CD4-positive, alpha-beta T cell treated with Interleukin-21 for 1 hour (primary cell): ENCODE results near the gene RAPGEF2.
"Not testable (repeated sequence)": the region's sequence is repeated elsewhere in the genome, so short reads cannot be mapped to it uniquely, and the experiment has no call there.

ENCODE experiments used
- DNase-seq: peaks from one replicate; pipeline ENCODE4 v3.0.0-alpha.2; 2020

The RAPGEF2 gene

GRCh38 chr4:159248384-159249178 lies 145.7 kb downstream of the RAPGEF2 start:
- DNase-seq = no peak

GRCh38 chr4:159250751-159251325 lies 148.0 kb downstream of the RAPGEF2 start:
- no peak for DNase-seq

- DNase-seq = not testable (repeated sequence)
Measured at GRCh38 chr4:159251580-159251979, 148.7 kb downstream of the RAPGEF2 start.

- no peak for DNase-seq
Measured at GRCh38 chr4:159252491-159252890, 149.6 kb downstream of the RAPGEF2 start.

- DNase-seq = no peak
Measured at GRCh38 chr4:159256037-159256436, 153.2 kb downstream of the RAPGEF2 start.

- no peak for DNase-seq
Measured at GRCh38 chr4:159258889-159259560, 156.1 kb downstream of the RAPGEF2 start.

- no peak for DNase-seq
Measured at GRCh38 chr4:159264057-159264456, 161.2 kb downstream of the RAPGEF2 start.

- DNase-seq = no peak
Measured at GRCh38 chr4:159266981-159267868, 164.3 kb downstream of the RAPGEF2 start.

- no peak for DNase-seq
Measured at GRCh38 chr4:159267869-159268285, 165.0 kb downstream of the RAPGEF2 start.

- DNase-seq = no peak
Measured at GRCh38 chr4:159268607-159269006, 165.7 kb downstream of the RAPGEF2 start.

GRCh38 chr4:159269116-159269515 lies 166.2 kb downstream of the RAPGEF2 start:
- no peak for DNase-seq

GRCh38 chr4:159269956-159270355 lies 167.1 kb downstream of the RAPGEF2 start:
- DNase-seq = no peak

- no peak for DNase-seq
Measured at GRCh38 chr4:159271856-159272255, 169.0 kb downstream of the RAPGEF2 start.

- no peak for DNase-seq
Measured at GRCh38 chr4:159272273-159273140, 169.6 kb downstream of the RAPGEF2 start.

- DNase-seq = no peak
Measured at GRCh38 chr4:159273141-159273438, 170.2 kb downstream of the RAPGEF2 start.

GRCh38 chr4:159273841-159274240 lies 171.0 kb downstream of the RAPGEF2 start:
- no peak for DNase-seq

- no peak for DNase-seq
Measured at GRCh38 chr4:159278399-159278798, 175.5 kb downstream of the RAPGEF2 start.

GRCh38 chr4:159279084-159279483 lies 176.2 kb downstream of the RAPGEF2 start:
- DNase-seq = no peak

GRCh38 chr4:159280442-159281172 lies 177.7 kb downstream of the RAPGEF2 start:
- DNase-seq = no peak

- no peak for DNase-seq
Measured at GRCh38 chr4:159281771-159282170, 178.9 kb downstream of the RAPGEF2 start.

- no peak for DNase-seq
Measured at GRCh38 chr4:159282329-159282728, 179.4 kb downstream of the RAPGEF2 start.
